Measurements from ENCODE around the gene SLC4A3.

GRCh38 chr2:219672406-219672805, 45.0 kb downstream of the SLC4A3 start:
- TF ChIP-seq CTCF (IDR thresholded peaks at IDR 0.05) (no peak), POLR2A (IDR thresholded peaks at IDR 0.05) (no peak)

Measured in right lobe of liver (tissue), 4 donors.